GM19023 (cell line): ENCODE measurements around the gene MUC20.
"Not testable (repeated sequence)": the region's sequence is repeated elsewhere in the genome, so short reads cannot be mapped to it uniquely, and the experiment has no call there.

Source experiments
- ATAC-seq: cut with Tn5 transposase; IDR thresholded peaks from one replicate; pipeline ENCODE4 v1.9.1; 2021; ENCODE audit warnings: mild to moderate bottlenecking, moderate library complexity; ENCODE audit not compliant: unreplicated experiment

MUC20 gene

GRCh38 chr3:195710126-195710905, 10.5 kb upstream of the MUC20 start:
- ATAC-seq: not testable (repeated sequence)

GRCh38 chr3:195711091-195711812, 9.5 kb upstream of the MUC20 start:
- not testable (repeated sequence) for ATAC-seq

DNA sequence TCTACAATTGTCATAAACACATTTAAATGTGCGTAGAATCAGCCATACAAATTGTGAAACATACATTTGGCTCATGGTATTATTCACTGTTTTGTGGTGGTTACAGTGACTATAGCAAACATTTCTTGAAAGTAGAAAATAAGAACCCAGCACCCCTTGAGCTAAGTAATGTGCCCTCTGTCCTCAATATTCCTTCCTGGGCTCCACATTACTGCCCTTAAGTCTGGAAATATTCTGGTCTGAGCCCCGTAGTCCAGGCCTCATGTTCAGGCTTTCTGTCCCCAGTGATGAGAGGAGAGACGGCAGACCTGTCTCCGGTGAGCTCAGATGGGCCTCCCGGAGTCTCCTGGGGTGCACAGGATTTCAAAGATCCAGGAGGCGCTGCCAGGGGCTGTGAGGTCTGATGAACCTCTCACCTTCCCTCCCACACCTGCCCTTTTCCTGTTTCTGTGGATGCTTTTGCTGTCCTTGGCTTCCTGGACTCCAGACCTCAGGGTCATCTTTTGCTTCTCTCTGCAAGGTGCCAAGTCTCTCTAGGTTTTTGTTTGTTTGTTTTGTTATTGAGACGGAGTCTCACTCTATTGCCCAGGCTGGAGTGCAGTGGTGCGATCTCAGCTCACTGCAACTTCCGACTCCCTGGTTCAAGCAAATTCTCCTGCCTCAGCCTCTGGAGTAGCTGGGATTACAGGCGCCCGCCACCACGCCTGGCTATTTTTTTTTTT, 8.8 kb upstream of the MUC20 start:
- ATAC-seq: no peak

GRCh38 chr3:195712535-195712910, 8.3 kb upstream of the MUC20 start:
- ATAC-seq: not testable (repeated sequence)

DNA sequence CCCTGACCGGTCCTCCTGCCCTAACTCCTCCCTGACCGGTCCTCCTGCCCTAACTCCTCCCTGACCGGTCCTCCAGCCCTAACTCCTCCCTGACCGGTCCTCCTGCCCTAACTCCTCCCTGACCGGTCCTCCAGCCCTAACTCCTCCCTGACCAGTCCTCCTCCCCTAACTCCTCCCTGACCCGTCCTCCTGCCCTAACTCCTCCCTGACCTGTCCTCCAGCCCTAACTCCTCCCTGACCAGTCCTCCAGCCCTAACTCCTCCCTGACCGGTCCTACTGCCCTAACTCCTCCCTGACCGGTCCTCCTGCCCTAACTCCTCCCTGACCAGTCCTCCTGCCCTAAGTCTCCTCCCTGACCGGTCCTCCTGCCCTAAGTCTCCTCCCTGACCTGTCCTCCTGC, 7.6 kb upstream of the MUC20 start:
- not testable (repeated sequence) for ATAC-seq

DNA sequence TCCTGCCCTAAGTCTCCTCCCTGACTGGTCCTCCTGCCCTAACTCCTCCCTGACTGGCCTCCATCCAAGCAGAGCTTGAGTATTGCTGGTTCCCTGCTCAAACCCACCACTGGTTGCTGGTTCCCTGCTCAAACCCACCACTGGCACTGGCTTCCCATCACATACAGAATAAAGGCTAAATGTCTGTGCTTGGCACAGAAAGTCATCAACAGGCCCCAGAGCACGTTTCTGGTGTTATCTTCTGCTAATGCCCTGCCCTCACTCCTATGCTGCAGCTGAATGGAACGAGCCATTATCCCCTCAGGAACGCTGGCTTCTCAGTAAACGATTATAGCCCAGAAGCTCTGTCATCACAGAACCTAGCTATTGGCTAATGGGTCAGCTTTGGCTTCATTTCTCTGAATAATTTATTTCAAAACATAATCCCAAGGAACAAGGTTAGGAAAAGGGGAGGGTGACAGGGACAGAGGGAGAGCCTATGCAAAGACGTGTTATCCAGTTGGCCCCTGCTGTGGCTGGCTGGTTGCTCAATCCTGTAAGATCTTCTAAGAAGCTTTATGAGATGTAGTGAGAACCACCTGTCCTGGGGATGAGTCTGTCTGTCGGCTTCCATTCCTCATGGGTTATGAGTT, 6.3 kb upstream of the MUC20 start:
- ATAC-seq: no peak

GRCh38 chr3:195715134-195715533, 5.6 kb upstream of the MUC20 start:
- ATAC-seq: no peak

- no peak for ATAC-seq
Observed at GRCh38 chr3:195715583-195716266, 5.1 kb upstream of the MUC20 start.

DNA sequence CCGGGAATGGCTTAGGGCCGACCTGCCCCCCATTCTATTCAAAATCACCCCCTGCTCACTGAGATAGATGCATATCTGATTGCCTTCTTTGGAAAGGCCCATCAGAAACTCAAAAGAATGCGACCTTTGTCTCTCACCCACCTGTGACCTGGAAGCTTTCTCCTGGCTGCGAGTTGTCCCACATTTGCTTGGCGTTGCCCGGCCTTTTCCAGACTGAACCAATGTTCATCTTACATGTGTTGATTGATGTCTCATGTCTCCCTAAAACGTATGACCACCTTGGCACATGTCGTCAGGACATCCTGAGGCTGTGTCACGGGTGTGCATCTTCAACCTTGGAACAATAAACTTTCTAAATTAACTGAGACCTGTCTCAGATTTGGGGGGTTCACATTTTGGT, 3.4 kb upstream of the MUC20 start:
- ATAC-seq: no peak

- no peak for ATAC-seq
Observed at GRCh38 chr3:195717852-195718476, 2.8 kb upstream of the MUC20 start.

DNA sequence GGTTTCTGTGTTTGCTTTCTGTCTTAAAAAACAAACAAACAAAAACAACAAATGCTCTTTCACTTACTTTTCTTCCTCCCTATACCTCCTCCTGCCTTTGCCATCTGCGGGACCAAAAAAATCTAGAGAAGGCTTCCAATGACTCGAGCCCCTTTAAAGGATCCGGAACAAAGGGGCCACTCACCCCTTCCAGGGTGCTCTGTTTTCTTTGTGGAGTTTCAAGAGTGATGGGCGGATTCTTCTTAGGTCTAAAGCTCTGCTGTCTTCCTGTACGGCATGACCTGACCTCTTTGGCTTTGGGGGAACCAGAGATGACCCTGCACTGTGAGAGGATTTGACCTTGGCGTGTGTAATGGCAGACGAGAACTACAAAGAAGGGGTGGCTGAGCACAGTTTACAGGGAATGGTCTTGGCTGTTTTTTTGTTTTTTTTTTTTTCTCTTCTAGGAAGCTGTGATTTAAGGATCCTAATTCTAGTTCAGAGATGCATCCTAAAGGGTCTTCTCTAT, 2.2 kb upstream of the MUC20 start:
- no peak for ATAC-seq

GRCh38 chr3:195719514-195720254, 1.1 kb upstream of the MUC20 start:
- ATAC-seq: not testable (repeated sequence)

- not testable (repeated sequence) for ATAC-seq
Observed at GRCh38 chr3:195722139-195722995, 1.6 kb downstream of the MUC20 start.

DNA sequence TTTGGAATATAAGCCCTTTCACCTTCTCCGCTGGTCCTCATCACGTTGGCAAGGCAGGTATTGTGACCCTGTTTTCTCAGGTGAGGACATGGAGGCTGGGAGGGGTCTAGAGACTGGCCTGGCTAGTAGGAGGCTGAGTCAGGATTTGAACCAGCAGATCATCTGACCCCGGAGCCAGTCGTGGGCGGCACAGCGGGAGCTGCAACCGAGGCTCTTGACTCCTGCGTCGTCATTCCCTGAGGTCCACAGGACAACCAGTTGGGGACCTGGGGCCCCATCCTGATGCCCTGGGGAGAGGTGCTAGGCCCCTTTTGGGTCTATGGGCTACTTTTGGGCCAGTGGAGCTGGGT, 2.2 kb downstream of the MUC20 start:
- not testable (repeated sequence) for ATAC-seq

DNA sequence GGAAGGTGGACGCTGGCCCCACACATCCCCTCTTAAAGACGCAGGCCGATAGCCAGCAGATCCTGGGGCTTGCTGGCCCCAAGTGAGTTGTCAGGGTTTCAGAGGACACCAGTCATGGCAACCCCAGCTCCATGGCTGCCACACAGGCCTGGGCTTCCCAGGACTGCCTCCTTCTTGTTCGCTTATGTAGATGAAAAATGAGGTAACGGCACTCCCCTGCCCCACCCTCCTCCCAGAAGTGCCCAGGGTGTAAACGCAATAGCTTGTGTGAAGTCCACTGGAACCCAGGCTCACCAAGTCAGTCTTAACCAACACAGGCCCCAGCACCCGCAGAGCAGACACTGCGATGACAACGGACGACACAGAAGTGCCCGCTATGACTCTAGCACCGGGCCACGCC, 3.6 kb downstream of the MUC20 start:
- not testable (repeated sequence) for ATAC-seq

GRCh38 chr3:195725916-195726740, 5.3 kb downstream of the MUC20 start:
- not testable (repeated sequence) for ATAC-seq

GRCh38 chr3:195727606-195728195, 6.9 kb downstream of the MUC20 start:
- no peak for ATAC-seq
